ENCODE measurements around the gene CDKL5. TPM values are rescaled to one million over a fixed set of nuclear protein-coding genes. Genes with fewer than 3 reads are reported as not detected.

Gene CDKL5
- polyA plus RNA-seq, 4 donors, result 0.22 to 3.3 (median 0.52) TPM

DNA sequence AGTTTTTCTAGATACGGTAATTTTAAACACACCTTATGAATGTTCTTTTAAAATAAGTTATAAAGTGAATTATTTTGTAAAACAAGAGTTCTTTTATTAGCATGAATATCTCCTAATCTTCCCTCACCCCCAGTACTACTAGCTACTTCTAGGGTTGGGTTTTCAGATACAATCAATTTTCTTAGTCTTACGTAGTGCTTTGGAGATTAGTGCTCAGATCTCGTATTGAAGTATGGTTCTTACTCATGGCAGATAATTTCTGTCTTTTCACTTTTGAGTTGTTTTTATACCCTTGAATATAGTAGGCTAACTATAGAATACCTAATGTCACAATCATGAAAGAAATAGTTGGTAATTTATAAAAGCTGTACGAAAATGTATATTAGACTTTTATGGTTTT lies 43.2 kb downstream of the CDKL5 start:
- FAIRE-seq, result no peak
- Histone ChIP-seq H3K27ac (ENCODE audit: low read depth in 1 of 3, low read length in 2 of 3) (no peak overlapping the region), H3K36me3 (ENCODE audit: control insufficient read depth in 3 of 3, insufficient read depth in 2 of 3, low read depth in 1 of 3, low read length in 3 of 3) (no peaks in the 10 kb centered on the region), H3K4me1 (ENCODE audit: control insufficient read depth in 3 of 3, insufficient read depth in 2 of 3, low read depth in 1 of 3, low read length in 2 of 3) (no peaks in the 10 kb centered on the region), H3K27me3 (ENCODE audit: control insufficient read depth in 3 of 3, insufficient read depth in 3 of 3, low read length in 3 of 3) (no peaks in the 10 kb centered on the region), H3K9me3 (ENCODE audit: control insufficient read depth in 2 of 2, insufficient read depth in 1 of 2, low read depth in 1 of 2, low read length in 1 of 2) (no peaks in the 10 kb centered on the region), H3K4me3 (ENCODE audit: low read depth in 1 of 3, low read length in 3 of 3) (no peak overlapping the region)
- 76 to 93% (median 88%) methylated on average over 4 of the region's 4 CpGs for WGBS, 3 donors
- no peak for DNase-seq

DNA sequence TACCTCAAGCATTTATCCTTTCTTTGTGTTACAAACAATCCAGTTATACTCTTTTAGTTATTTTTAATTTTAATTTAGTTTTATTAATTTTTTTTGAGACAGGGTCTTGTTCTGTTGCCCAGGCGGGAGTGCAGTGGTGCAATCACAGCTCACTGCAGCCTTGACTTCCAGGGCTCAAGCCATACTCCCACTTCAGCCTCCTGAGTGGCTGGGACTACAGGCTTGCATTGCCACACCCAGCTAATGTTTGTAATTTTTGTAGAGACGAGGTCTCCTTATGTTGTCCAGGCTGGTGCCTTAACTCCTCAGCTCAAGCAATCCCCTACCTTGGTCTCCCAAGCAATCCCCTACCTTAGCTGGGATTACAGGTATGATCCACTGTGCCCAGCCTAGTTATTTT lies 45.9 kb downstream of the CDKL5 start:
- FAIRE-seq, result no peak
- Histone ChIP-seq H3K27me3 (ENCODE audit: control insufficient read depth in 3 of 3, insufficient read depth in 3 of 3, low read length in 3 of 3) (no peaks in the 10 kb centered on the region), H3K9me3 (ENCODE audit: control insufficient read depth in 2 of 2, insufficient read depth in 1 of 2, low read depth in 1 of 2, low read length in 1 of 2) (no peaks in the 10 kb centered on the region), H3K27ac (ENCODE audit: low read depth in 1 of 3, low read length in 2 of 3) (no peak overlapping the region), H3K4me1 (ENCODE audit: control insufficient read depth in 3 of 3, insufficient read depth in 2 of 3, low read depth in 1 of 3, low read length in 2 of 3) (no peaks in the 10 kb centered on the region), H3K4me3 (ENCODE audit: low read depth in 1 of 3, low read length in 3 of 3) (no peak overlapping the region), H3K36me3 (ENCODE audit: control insufficient read depth in 3 of 3, insufficient read depth in 2 of 3, low read depth in 1 of 3, low read length in 3 of 3) (no peaks in the 10 kb centered on the region)
- WGBS, 3 donors, result 76 to 100% (median 89%) methylated on average over 2 of the region's 2 CpGs
- no peak for DNase-seq

DNA sequence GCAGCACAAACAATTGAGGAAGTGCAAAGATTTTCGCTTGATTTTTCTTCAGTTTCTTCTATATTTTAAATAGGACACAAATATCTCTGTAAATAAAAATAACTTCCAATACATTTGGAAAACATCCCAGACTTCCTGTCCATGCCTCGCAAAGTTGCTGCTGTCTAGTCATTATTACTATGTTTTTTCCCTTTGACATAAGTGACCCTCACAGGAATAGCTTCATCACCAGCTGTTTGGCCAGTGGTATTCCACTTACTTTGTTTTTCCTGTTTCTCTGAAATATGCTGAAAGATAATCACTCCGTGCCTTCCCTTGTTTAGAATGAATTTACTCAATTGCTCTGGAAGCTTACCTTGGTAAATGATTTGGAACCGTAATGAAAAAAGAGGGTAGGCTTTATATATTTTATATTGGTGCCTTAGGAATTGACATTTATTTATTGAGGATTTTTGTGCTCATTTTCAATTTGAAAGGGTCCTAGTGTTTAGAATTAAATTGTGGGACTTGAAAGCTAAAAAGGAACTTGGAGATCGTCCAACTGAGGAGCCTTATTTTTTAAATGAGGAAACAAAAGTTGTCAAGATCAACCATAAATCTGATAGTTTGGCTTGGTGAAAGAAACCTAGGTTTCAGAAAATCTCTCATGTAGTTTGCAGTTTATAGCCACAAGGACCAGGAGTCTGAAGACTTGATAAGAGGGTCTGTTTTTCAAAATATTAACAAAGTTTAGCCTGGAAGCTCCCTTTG lies 65.6 kb downstream of the CDKL5 start:
- DNase-seq (no peak), FAIRE-seq (no peak)
- Histone ChIP-seq H3K36me3 (ENCODE audit: control insufficient read depth in 3 of 3, insufficient read depth in 2 of 3, low read depth in 1 of 3, low read length in 3 of 3) (no peaks in the 10 kb centered on the region), H3K9me3 (ENCODE audit: control insufficient read depth in 2 of 2, insufficient read depth in 1 of 2, low read depth in 1 of 2, low read length in 1 of 2) (no peaks in the 10 kb centered on the region), H3K4me3 (ENCODE audit: low read depth in 1 of 3, low read length in 3 of 3) (no peak overlapping the region), H3K27me3 (ENCODE audit: control insufficient read depth in 3 of 3, insufficient read depth in 3 of 3, low read length in 3 of 3) (no peaks in the 10 kb centered on the region), H3K4me1 (ENCODE audit: control insufficient read depth in 3 of 3, insufficient read depth in 2 of 3, low read depth in 1 of 3, low read length in 2 of 3) (no peaks in the 10 kb centered on the region), H3K27ac (ENCODE audit: low read depth in 1 of 3, low read length in 2 of 3) (no peak overlapping the region)
- 54 to 90% (median 75%) methylated on average over 5 of the region's 5 CpGs for WGBS, 3 donors

DNA sequence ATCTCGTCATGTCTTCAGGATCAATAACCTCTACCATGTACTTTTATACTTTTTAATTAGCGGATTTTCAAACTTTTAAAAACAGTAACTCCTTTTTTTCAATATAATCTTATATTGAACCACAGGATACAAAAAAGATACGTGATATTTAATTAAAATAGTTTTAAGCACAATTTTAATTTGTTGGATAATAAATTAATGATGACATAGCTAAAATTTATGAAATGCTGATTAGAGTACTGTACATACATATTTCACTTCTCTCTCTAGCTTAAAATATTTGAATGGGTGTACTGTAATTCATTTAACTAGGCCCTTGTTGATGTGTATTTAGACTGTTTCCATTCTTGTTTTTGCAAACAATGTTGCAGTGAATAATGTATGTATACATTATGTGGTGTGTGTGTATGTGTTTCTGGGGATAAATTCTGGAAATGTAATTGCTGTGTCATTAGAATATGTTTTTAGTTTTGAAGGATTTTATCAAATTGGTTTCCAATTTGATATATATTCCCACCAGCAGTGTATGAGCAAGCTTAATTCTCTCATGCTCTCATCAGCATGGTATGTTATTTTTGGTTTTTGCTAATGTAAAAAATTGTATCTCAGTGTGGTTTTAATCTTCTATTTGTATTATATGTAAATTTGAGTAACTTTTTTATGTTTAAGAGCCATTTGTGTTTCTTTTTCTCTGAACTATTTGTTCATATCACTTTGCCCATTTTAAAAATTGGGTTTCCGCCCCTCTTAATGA lies 66.4 kb downstream of the CDKL5 start:
- Histone ChIP-seq H3K4me3 (ENCODE audit: low read depth in 1 of 3, low read length in 3 of 3) (no peak overlapping the region), H3K27ac (ENCODE audit: low read depth in 1 of 3, low read length in 2 of 3) (no peak overlapping the region), H3K36me3 (ENCODE audit: control insufficient read depth in 3 of 3, insufficient read depth in 2 of 3, low read depth in 1 of 3, low read length in 3 of 3) (no peaks in the 10 kb centered on the region), H3K4me1 (ENCODE audit: control insufficient read depth in 3 of 3, insufficient read depth in 2 of 3, low read depth in 1 of 3, low read length in 2 of 3) (no peaks in the 10 kb centered on the region), H3K27me3 (ENCODE audit: control insufficient read depth in 3 of 3, insufficient read depth in 3 of 3, low read length in 3 of 3) (no peaks in the 10 kb centered on the region), H3K9me3 (ENCODE audit: control insufficient read depth in 2 of 2, insufficient read depth in 1 of 2, low read depth in 1 of 2, low read length in 1 of 2) (no peaks in the 10 kb centered on the region)
- no peak for FAIRE-seq
- no peak for DNase-seq
- 85 to 94% (median 92%) methylated on average over 4 of the region's 4 CpGs for WGBS, 3 donors

DNA sequence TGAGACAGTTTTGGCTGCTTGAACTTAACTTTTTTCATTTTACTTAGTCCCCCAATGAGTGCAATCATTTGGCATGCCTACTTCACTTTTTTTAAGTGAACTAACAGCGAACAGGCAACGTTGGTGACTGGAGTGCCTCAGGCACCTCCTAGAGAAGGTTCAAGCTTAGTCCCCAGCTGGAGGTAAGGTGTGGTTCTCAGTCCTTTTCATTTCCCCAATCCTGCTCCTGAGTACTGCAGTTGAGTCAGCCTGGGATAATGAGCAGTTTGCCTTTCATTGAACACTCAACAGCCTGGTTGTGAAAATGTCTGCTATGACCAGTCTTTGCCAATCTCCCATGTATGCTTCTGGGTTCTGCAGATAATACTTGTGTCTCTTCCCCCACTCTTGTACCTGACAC lies 109.5 kb downstream of the CDKL5 start:
- 86 to 90% (median 86%) methylated on average over 2 of the region's 2 CpGs for WGBS, 3 donors
- DNase-seq (no peak), FAIRE-seq (no peak)
- H3K36me3 ChIP-seq (ENCODE audit: control insufficient read depth in 3 of 3, insufficient read depth in 2 of 3, low read depth in 1 of 3, low read length in 3 of 3), result no peaks in the 10 kb centered on the region
- H3K27me3 ChIP-seq (ENCODE audit: control insufficient read depth in 3 of 3, insufficient read depth in 3 of 3, low read length in 3 of 3), result no peaks in the 10 kb centered on the region
- H3K4me1 ChIP-seq (ENCODE audit: control insufficient read depth in 3 of 3, insufficient read depth in 2 of 3, low read depth in 1 of 3, low read length in 2 of 3), result no peaks in the 10 kb centered on the region
- H3K4me3 ChIP-seq (ENCODE audit: low read depth in 1 of 3, low read length in 3 of 3), result no peak overlapping the region
- H3K27ac ChIP-seq (ENCODE audit: low read depth in 1 of 3, low read length in 2 of 3), result no peak overlapping the region
- H3K9me3 ChIP-seq (ENCODE audit: control insufficient read depth in 2 of 2, insufficient read depth in 1 of 2, low read depth in 1 of 2, low read length in 1 of 2), result no peaks in the 10 kb centered on the region

DNA sequence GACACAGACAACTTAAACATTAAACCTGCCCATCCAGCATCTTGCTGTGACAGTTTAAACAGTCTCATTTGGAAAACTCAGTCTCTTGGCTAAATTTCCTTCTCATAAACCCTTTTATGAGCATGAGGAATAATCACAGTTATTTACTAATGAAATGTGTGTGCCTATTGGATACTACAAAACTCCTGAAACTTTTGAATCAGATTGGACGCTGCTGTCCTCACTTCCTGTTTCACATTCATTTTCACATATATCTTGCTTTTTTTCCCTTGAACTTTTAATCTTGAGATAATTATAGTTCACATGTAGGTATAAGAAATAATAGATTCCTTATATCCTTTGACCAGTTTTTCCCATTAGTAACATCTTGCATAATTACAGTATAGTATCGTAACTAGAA lies 111.7 kb downstream of the CDKL5 start:
- DNase-seq, result no peak

DNA sequence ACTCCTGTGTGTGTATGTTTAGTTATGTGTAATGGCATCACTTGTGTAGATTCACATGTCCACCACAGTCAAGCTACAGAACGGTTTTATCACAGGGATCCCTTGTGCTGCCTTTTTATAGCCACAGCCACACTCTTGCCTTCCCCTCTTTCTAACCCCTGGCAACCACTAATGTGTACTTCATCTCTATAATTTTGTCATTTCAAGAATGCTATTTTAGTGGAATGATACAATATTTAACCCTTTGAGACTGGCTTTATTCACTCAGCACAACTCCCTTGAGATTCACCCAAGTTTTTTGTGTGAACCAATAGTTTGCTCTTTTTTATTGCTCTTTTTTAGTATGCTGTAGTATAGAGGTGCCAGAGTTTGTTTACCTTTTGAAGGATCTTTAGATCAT lies 112.1 kb downstream of the CDKL5 start:
- Histone ChIP-seq H3K4me1 (ENCODE audit: control insufficient read depth in 3 of 3, insufficient read depth in 2 of 3, low read depth in 1 of 3, low read length in 2 of 3) (no peaks in the 10 kb centered on the region), H3K36me3 (ENCODE audit: control insufficient read depth in 3 of 3, insufficient read depth in 2 of 3, low read depth in 1 of 3, low read length in 3 of 3) (no peaks in the 10 kb centered on the region), H3K4me3 (ENCODE audit: low read depth in 1 of 3, low read length in 3 of 3) (no peak overlapping the region), H3K9me3 (ENCODE audit: control insufficient read depth in 2 of 2, insufficient read depth in 1 of 2, low read depth in 1 of 2, low read length in 1 of 2) (no peaks in the 10 kb centered on the region), H3K27ac (ENCODE audit: low read depth in 1 of 3, low read length in 2 of 3) (no peak overlapping the region), H3K27me3 (ENCODE audit: control insufficient read depth in 3 of 3, insufficient read depth in 3 of 3, low read length in 3 of 3) (no peaks in the 10 kb centered on the region)
- FAIRE-seq (no peak), DNase-seq (no peak)
- WGBS, 3 donors, result 45 to 75% (median 65%) methylated on average over 1 of the region's 1 CpG

More for the DNA sequence above, 111.7 kb downstream of the CDKL5 start:
- Histone ChIP-seq H3K4me3 (ENCODE audit: low read depth in 1 of 3, low read length in 3 of 3) (no peak overlapping the region), H3K36me3 (ENCODE audit: control insufficient read depth in 3 of 3, insufficient read depth in 2 of 3, low read depth in 1 of 3, low read length in 3 of 3) (no peaks in the 10 kb centered on the region), H3K4me1 (ENCODE audit: control insufficient read depth in 3 of 3, insufficient read depth in 2 of 3, low read depth in 1 of 3, low read length in 2 of 3) (no peaks in the 10 kb centered on the region), H3K27me3 (ENCODE audit: control insufficient read depth in 3 of 3, insufficient read depth in 3 of 3, low read length in 3 of 3) (no peaks in the 10 kb centered on the region), H3K9me3 (ENCODE audit: control insufficient read depth in 2 of 2, insufficient read depth in 1 of 2, low read depth in 1 of 2, low read length in 1 of 2) (no peaks in the 10 kb centered on the region), H3K27ac (ENCODE audit: low read depth in 1 of 3, low read length in 2 of 3) (no peak overlapping the region)
- no peak for FAIRE-seq
- 76 to 87% (median 83%) methylated on average over 2 of the region's 2 CpGs for WGBS, 3 donors

DNA sequence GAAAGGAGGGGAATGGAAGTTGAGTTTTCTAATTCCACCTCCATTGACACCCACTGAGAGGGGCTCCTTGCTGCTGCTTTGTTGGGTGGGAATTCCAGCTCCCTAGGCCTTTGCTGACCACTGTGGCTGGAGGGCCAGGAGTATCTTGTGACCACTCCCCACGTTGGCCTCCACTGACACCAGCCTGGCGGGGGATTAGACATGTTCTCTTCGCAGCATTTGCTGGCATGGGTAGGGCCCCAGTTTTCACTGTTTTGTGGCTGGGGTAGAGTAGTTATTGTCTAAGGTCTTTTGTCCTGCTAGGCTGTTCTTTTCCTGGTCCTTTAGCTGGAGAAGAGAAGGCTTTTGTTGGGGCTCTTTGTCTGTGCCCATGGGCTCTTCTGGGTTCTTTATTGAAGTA lies 116.7 kb downstream of the CDKL5 start:
- H3K9me3 ChIP-seq (ENCODE audit: control insufficient read depth in 2 of 2, insufficient read depth in 1 of 2, low read depth in 1 of 2, low read length in 1 of 2), result no peaks in the 10 kb centered on the region
- no peak for FAIRE-seq
- no peaks in the 10 kb centered on the region for H3K27me3 ChIP-seq (ENCODE audit: control insufficient read depth in 3 of 3, insufficient read depth in 3 of 3, low read length in 3 of 3)
- no peak overlapping the region for H3K4me3 ChIP-seq (ENCODE audit: low read depth in 1 of 3, low read length in 3 of 3)
- 78 to 89% (median 82%) methylated on average over 3 of the region's 3 CpGs for WGBS, 3 donors
- H3K4me1 ChIP-seq (ENCODE audit: control insufficient read depth in 3 of 3, insufficient read depth in 2 of 3, low read depth in 1 of 3, low read length in 2 of 3), result no peaks in the 10 kb centered on the region
- no peak overlapping the region for H3K27ac ChIP-seq (ENCODE audit: low read depth in 1 of 3, low read length in 2 of 3)
- no peaks in the 10 kb centered on the region for H3K36me3 ChIP-seq (ENCODE audit: control insufficient read depth in 3 of 3, insufficient read depth in 2 of 3, low read depth in 1 of 3, low read length in 3 of 3)
- no peak for DNase-seq
